SH-SY5Y (cell line): ENCODE results near the gene WHRN.

Source experiments
- GATA2 ChIP-seq: IDR thresholded peaks from 2 replicates; pipeline ENCODE4 v1.6.1; 2011; ENCODE audit warnings: mild to moderate bottlenecking, low read depth, low read length
- GATA3 ChIP-seq: IDR thresholded peaks from 2 replicates; pipeline ENCODE4 v1.6.1; 2011; ENCODE audit warnings: low read depth, mild to moderate bottlenecking, low read length, moderate library complexity

GRCh38 chr9:114369216-114370130, 135.8 kb downstream of the WHRN start:
- TF ChIP-seq GATA2: no peak
- TF ChIP-seq GATA3: no peak
